Ishikawa (cell line): ENCODE results near the gene UNC13A.

ENCODE experiments used
- CEBPB ChIP-seq: IDR thresholded peaks from 2 replicates; pipeline ENCODE4 v1.6.1; 2012
- CREB1 ChIP-seq: IDR thresholded peaks from 2 replicates; pipeline ENCODE4 v1.6.1; 2012; ENCODE audit warnings: low read depth
- EP300 ChIP-seq: IDR thresholded peaks from 2 replicates; pipeline ENCODE4 v1.6.1; 2012; ENCODE audit warnings: borderline replicate concordance
- FOXM1 ChIP-seq: IDR thresholded peaks from 2 replicates; pipeline ENCODE4 v1.6.1; 2012; ENCODE audit warnings: low read depth, borderline replicate concordance
- RAD21 ChIP-seq: IDR thresholded peaks from 2 replicates; pipeline ENCODE4 v1.6.1; 2012; ENCODE audit warnings: low read depth
- YY1 ChIP-seq: IDR thresholded peaks from 2 replicates; pipeline ENCODE4 v1.6.1; 2012; ENCODE audit warnings: low read depth
- TF ChIP-seq, protein P1 (sequence below): IDR thresholded peaks from 2 replicates; pipeline ENCODE4 v1.6.1; 2012
- TF ChIP-seq, protein P2 (sequence below): IDR thresholded peaks from 2 replicates; pipeline ENCODE4 v1.6.1; 2012; ENCODE audit warnings: low read depth, mild to moderate bottlenecking

DNA sequence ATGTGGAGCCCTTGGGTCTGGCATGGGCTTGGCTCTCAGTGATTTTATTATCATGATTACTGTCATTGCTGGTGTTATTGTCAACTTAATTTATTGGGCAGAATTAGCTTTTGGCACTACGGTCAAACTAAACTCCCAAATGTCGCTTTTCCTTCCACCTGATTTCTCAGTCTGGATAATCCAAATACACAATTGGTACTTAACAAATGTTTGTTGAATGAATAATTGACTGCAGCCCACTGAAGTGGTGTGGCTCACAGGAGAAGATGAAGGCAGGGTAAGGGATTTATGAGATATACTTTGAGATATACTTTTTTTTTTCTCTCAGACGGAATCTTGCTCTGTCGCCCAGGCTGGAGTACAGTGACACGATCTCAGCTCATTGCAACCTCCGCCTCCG lies 131.2 kb downstream of the UNC13A start:
- TF ChIP-seq FOXM1 (no peak), RAD21 (no peak), CREB1 (no peak), YY1 (no peak), CEBPB (no peak), EP300 (no peak)
- TF ChIP-seq, protein P1, sequence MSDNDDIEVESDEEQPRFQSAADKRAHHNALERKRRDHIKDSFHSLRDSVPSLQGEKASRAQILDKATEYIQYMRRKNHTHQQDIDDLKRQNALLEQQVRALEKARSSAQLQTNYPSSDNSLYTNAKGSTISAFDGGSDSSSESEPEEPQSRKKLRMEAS = no peak
- TF ChIP-seq, protein P2, sequence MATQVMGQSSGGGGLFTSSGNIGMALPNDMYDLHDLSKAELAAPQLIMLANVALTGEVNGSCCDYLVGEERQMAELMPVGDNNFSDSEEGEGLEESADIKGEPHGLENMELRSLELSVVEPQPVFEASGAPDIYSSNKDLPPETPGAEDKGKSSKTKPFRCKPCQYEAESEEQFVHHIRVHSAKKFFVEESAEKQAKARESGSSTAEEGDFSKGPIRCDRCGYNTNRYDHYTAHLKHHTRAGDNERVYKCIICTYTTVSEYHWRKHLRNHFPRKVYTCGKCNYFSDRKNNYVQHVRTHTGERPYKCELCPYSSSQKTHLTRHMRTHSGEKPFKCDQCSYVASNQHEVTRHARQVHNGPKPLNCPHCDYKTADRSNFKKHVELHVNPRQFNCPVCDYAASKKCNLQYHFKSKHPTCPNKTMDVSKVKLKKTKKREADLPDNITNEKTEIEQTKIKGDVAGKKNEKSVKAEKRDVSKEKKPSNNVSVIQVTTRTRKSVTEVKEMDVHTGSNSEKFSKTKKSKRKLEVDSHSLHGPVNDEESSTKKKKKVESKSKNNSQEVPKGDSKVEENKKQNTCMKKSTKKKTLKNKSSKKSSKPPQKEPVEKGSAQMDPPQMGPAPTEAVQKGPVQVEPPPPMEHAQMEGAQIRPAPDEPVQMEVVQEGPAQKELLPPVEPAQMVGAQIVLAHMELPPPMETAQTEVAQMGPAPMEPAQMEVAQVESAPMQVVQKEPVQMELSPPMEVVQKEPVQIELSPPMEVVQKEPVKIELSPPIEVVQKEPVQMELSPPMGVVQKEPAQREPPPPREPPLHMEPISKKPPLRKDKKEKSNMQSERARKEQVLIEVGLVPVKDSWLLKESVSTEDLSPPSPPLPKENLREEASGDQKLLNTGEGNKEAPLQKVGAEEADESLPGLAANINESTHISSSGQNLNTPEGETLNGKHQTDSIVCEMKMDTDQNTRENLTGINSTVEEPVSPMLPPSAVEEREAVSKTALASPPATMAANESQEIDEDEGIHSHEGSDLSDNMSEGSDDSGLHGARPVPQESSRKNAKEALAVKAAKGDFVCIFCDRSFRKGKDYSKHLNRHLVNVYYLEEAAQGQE = no peak
